Colonic mucosa (tissue), 4 donors: ENCODE measurements around the gene AKR1B1. TPM values are rescaled to one million over a fixed set of nuclear protein-coding genes. Genes with fewer than 3 reads are reported as not detected.
"Not testable (repeated sequence)": the region's sequence is repeated elsewhere in the genome, so short reads cannot be mapped to it uniquely, and the experiment has no call there.

Experiments
- DNase-seq: peaks from one replicate; pipeline ENCODE4 v3.0.0-alpha.2; 2020
- H3K27ac ChIP-seq: fragments of 200-600 bp; one replicate; pipeline ENCODE4 v1.8.0; 2021
- H3K27me3 ChIP-seq: fragments of 200-600 bp; one replicate; pipeline ENCODE4 v1.8.0; 2021
- H3K36me3 ChIP-seq: fragments of 200-600 bp; one replicate; pipeline ENCODE4 v1.8.0; 2021
- H3K4me1 ChIP-seq: fragments of 200-600 bp; one replicate; pipeline ENCODE4 v1.8.0; 2021; ENCODE audit warnings: mild to moderate bottlenecking
- H3K4me3 ChIP-seq: fragments of 200-600 bp; one replicate; pipeline ENCODE4 v1.8.0; 2021
- H3K9ac ChIP-seq, 2 donors: one replicate each; pipeline ENCODE4 v1.7.0; 2013; ENCODE audit warnings: control low read depth in 2 of 2, low read depth in 2 of 2, low read length in 2 of 2
- H3K9me3 ChIP-seq: fragments of 200-600 bp; one replicate; pipeline ENCODE4 v1.8.0; 2021
- CTCF ChIP-seq: fragments of 200-600 bp; IDR thresholded peaks from one replicate; pipeline ENCODE4 v1.8.0; 2022; ENCODE audit warnings: antibody characterized with exemption, mild to moderate bottlenecking
- intact Hi-C: fragments of 100-400 bp; cut with DNase I; formaldehyde crosslinking; loops from one replicate; pipeline ENCODE4 v1.14.1; 2022
- total RNA-seq, 2 donors: library from RNA; stranded (reverse); fragmentation: NEBNext Ultra II Directional in 1 of 2; extraction: Animal tissue kit (Norgen Biotek cat#: 25700) in 1 of 2; gene quantifications; one replicate each; pipeline ENCODE4 v1.2.1, GENCODE V29; 2021
- donor health status: healthy.
- donor health status: DM: no; HTN: no; CAD: no.
- donor health status: DM: no; HTN: no; CAD: no.

The AKR1B1 gene
- total RNA-seq, 2 donors from 2014 or later, result 24.9 to 26.9 TPM

DNA sequence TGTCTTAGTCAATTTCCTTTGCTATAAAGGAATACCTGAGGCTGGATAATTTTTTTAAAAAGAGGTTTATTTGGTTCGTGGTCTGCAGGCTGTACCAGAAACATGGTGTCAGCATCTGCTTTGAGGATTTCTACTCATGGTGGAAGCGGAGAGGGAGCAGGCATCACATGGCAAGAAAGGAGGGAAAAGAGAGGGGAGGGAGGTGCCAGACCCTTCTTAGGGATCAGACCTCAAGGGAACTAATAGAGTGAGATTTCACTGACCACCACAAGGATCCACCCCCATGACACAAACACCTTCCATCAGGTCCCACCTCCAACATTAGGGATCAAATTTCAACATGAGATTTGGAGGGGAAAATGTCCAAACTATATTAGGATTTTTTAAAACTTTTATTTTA is 41.5 kb upstream of the AKR1B1 start:
- no peaks in the 10 kb centered on the region for H3K9me3 ChIP-seq
- TF ChIP-seq CTCF, result no peak
- intact Hi-C loops, result no loop called here
- no peak overlapping the region for H3K4me3 ChIP-seq
- no peak overlapping the region for H3K27ac ChIP-seq
- no peaks in the 10 kb centered on the region for H3K27me3 ChIP-seq
- H3K4me1 ChIP-seq, result no peaks in the 10 kb centered on the region
- no peaks in the 10 kb centered on the region for H3K36me3 ChIP-seq
- H3K9ac ChIP-seq, result no peak overlapping the region
- DNase-seq, result no peak

- H3K9ac ChIP-seq, result no peak overlapping the region
- no peak for DNase-seq
- no peak overlapping the region for H3K27ac ChIP-seq
- H3K4me3 ChIP-seq, result no peak overlapping the region
- H3K27me3 ChIP-seq, result no peaks in the 10 kb centered on the region
- intact Hi-C loops, result no loop called here
- no peaks in the 10 kb centered on the region for H3K9me3 ChIP-seq
- no peaks in the 10 kb centered on the region for H3K4me1 ChIP-seq
- TF ChIP-seq CTCF, result no peak
- no peaks in the 10 kb centered on the region for H3K36me3 ChIP-seq
Measured at GRCh38 chr7:134495546-134495945, 36.6 kb upstream of the AKR1B1 start.

DNA sequence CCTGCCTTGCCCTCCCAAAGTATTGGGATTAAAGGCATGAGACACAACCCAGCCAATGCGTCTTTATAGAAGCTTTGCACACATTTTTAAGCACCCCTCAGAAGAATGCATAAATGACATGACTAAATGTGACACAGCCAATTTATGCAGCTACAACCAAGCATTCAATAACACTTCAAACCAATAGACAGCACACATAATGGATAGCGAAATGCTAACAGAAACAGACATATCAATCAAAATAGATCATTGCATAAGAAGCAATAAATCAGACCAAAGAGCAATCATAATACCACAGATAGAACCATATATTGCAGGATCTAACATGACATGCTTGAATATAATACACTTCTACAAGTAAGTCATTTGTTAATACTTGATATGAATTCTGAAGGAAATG is 34.2 kb upstream of the AKR1B1 start:
- TF ChIP-seq CTCF, result no peak
- intact Hi-C loops, result no loop called here
- Histone ChIP-seq H3K27ac (no peak overlapping the region), H3K27me3 (no peaks in the 10 kb centered on the region), H3K4me1 (no peaks in the 10 kb centered on the region), H3K9ac (no peak overlapping the region), H3K9me3 (no peaks in the 10 kb centered on the region), H3K36me3 (no peaks in the 10 kb centered on the region), H3K4me3 (no peak overlapping the region)
- DNase-seq, result no peak

DNA sequence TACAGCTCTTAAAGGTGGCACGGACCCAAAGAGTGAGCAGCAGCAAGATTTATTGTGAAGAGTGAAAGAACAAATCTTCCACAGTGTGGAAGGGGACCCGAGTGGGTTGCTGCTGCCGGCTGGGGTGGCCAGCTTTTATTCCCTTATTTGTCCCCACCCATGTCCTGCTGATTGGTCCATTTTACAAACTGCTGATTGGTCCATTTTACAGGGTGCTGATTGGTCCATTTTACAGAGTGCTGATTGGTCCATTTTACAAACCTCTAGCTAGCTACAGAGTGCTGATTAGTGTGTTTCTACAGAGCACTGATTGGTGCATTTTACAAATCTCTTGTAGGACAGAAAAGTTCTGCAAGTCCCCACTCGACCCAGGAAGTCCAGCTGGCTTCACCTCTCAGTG is 28.8 kb upstream of the AKR1B1 start:
- H3K27me3 ChIP-seq, intact Hi-C loops, H3K9me3 ChIP-seq, H3K4me3 ChIP-seq, DNase-seq, H3K36me3 ChIP-seq, H3K4me1 ChIP-seq, H3K27ac ChIP-seq, H3K9ac ChIP-seq: not testable (repeated sequence)

- no peak overlapping the region for H3K4me3 ChIP-seq
- H3K27me3 ChIP-seq, result no peaks in the 10 kb centered on the region
- no peaks in the 10 kb centered on the region for H3K36me3 ChIP-seq
- no peaks in the 10 kb centered on the region for H3K9me3 ChIP-seq
- DNase-seq, result no peak
- intact Hi-C loops, result no loop called here
- H3K9ac ChIP-seq, result no peak overlapping the region
- no peak for TF ChIP-seq CTCF
- no peak overlapping the region for H3K27ac ChIP-seq
- H3K4me1 ChIP-seq, result no peaks in the 10 kb centered on the region
Measured at GRCh38 chr7:134485203-134485602, 26.3 kb upstream of the AKR1B1 start.

DNA sequence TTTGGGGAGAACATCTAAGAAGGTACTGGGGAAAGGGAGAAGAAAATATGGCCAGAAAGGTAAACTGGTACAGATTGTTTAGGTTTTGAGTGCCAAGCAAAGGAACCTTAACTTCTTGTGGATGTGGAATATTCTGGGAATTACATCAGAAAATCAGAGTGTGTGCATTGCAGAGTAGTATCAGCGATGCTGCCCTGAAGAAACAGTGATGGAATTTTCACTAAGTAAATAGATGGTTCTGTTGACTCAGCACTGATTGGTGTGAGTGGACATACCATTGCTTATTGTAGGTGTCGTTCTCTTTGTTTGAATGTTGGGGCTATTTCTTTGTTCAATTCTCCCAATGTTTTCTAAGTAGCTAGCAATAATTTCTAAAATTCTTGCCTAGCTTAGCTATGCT is 24.4 kb upstream of the AKR1B1 start:
- intact Hi-C loops, result no loop called here

More for the DNA sequence above, 24.4 kb upstream of the AKR1B1 start:
- H3K9me3 ChIP-seq, result no peaks in the 10 kb centered on the region
- no peaks in the 10 kb centered on the region for H3K27me3 ChIP-seq
- no peak overlapping the region for H3K27ac ChIP-seq
- no peak overlapping the region for H3K4me3 ChIP-seq
- no peaks in the 10 kb centered on the region for H3K4me1 ChIP-seq
- no peaks in the 10 kb centered on the region for H3K36me3 ChIP-seq
- DNase-seq, result no peak
- no peak for TF ChIP-seq CTCF
- no peak overlapping the region for H3K9ac ChIP-seq
